ENCODE results near the gene AICDA.
"Not testable (repeated sequence)": the region's sequence is repeated elsewhere in the genome, so short reads cannot be mapped to it uniquely, and the experiment has no call there.

The AICDA gene

DNA sequence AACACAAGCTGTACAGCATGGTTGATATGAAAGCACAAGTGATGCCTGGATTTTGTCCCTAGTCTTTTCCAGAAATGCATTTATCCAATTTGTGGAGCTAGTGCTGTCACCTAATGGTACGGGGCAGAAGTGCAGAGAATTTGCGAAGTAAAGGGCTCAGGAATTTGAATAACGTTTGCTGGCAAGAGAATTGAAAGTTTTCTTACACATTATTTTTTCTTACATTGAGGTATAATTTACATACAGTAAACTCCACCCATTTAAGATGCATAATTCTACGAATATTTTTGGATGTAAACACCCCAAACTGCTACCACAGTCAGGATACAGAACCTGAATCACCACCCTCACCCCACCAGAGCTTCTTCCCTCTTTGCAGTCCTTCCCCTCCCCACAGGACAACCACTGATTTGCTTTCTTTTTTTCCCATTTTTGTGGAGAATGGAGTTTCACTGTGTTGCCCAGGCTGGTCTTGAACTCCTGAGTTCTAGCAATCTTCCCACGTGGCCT is 3.5 kb downstream of the AICDA start:
- peak; percentile 12 for DNase-seq

DNA sequence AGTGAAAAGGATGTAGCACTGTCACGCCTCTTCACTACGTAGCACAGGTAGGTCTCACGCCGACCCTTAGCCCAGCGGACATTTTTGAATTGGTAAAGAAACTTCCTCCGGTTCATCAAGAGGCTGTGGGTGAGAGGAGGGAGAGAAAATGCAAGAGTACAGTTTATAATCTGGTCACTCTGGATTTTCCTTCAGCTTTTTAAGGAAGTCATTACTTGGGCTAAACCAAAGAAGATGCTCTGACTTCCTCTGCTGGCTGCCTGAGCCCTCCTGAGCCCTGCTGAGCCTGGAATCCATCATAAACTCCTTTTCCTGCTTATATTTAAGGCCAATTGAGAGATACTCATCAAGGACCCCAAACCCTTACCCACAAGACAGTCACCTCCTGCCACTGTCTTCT is 5.8 kb downstream of the AICDA start:
- no peak for DNase-seq

DNA sequence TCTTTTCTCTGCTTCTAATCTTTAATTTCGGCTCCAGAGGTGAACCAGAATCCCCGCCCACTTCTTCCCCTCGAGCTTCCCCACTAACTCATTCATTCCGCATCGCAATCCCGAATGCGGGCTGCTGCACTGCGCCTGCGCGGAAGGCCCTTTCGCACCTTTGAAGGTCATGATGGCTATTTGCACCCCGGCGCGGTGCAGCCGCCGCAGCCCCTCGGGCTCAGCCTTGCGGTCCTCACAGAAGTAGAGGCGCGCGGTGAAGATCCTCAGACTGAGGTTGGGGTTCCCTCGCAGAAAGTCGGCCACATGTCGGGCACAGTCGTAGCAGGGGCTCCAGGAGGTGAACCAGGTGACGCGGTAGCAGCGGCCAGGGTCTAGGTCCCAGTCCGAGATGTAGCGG is 7.6 kb downstream of the AICDA start:
- no peak for DNase-seq

DNA sequence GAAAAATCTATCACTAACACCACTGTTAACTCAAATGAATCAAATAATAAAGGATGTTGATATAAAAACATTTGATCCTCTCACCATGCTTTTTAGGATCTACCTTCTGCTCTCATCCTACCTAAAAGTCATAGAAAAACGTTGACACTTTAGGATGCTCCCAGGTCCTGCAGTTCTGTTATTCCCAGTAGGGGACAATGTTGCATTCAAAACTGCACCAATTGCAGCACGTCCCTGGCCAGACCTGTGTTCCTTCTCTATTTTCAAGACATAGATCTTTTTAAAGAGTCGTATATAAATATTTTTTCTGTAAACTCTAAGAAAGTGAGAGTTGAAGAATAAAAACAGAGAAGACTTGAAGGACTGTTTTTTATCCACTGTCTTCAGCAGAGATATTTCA is 8.8 kb downstream of the AICDA start:
- no peak for DNase-seq

DNA sequence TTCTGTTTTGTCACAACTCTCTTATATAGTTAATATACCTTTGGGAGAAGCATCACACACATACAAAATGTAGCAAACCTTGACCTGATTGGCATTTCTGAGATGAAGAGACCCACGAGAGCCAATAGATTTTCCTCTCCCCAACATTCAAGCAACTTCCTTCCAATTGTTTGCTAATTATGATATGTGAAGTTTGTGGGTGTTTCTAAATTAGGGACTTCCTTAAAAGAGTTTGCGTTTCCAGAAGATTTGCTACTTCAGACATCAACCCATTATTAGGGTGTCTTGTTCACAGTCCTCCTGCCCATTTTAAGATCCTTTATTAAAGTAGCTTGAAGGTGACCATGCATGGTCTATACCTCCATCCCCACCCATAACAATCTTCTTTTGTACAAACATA is 9.4 kb downstream of the AICDA start:
- DNase-seq, result no peak

DNA sequence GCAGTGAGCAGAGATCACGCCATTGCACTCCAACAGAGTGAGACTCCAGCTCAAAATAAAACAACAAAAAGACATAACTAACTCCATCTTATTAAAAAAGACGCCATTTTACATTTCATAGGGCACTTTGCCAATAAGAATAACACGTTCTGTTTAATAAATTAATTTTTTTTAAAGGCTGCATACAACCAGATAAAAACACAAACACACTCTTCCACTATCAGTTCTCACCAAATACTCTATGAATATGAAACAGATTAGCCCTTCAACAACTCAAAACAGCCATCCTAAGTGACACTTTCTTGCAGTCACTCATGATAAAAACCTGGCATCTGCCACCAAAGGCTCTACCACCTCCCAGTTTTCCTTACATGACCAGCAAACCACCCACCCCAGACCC is 16.1 kb downstream of the AICDA start:
- DNase-seq, result no peak

DNA sequence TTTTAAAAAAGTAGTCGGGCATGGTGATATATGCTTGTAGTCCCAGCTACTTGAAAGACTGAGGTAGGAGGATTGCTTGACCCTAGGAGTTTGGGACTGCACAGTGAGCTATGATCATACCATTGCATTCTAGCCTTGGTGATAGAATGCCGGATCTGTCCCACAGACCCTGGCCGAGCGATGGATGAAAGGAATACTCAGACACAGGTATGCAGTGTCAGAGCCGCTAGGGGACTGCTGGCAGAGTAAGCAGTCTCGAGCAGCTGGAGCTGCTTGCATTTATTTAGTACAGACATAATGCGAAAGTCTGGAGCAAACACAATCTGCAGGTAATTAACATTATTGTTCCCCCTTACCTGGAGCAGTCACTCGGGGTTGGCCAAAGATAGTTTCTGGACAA is 18.6 kb downstream of the AICDA start:
- no peak for DNase-seq

DNA sequence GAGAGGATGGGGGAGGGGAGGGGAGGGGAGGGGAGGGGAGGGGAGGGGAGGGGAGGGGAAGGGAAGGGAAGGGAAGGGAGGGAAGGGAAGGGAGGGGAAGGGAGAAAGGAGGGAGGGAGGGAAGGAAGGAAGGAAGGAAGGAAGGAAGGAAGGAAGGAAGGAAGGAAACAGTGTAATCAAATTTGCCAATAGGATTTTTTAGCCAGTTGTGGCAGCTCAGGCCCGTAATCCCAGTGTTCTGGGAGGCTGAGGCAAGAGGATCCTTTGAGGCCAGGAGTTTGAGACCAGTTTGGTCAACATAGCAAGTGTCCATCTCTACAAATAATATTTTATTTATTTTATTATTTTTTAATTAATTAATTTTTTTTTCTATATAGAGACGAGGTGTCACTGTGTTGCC is 19.4 kb downstream of the AICDA start:
- DNase-seq, result no peak

DNA sequence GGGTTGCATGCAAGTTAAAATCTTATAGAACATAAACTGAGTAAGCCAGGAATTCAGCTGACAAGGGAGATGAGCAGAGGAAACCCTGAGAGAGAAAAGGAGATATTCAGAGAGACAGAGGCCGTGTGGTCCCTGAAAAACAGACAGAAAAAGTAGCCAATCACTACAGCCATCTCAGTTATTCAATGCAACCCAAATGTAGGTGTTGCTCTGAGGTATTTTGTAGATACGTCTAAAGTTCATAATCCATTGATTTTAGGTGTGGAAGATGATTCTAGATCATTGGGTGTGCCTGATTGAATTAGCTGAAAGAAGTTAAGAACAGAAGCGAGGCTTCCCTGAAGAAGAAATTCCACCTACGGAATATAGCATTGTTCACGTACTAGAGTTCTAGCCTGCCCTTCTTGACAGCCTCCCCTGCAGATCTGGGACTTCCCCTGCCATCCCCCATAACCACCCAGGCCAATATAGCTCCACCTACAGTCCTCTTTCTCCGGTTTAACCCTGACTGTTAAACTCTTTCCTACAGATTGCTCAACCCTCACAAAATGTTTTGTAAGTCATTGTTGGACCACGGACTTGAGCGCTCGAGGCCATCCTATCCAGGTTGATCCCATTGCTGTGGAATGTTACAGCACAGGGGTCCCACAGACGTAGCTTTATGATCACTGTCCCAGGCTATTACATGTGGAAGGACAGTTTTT is 21.7 kb downstream of the AICDA start:
- no peak for DNase-seq

DNA sequence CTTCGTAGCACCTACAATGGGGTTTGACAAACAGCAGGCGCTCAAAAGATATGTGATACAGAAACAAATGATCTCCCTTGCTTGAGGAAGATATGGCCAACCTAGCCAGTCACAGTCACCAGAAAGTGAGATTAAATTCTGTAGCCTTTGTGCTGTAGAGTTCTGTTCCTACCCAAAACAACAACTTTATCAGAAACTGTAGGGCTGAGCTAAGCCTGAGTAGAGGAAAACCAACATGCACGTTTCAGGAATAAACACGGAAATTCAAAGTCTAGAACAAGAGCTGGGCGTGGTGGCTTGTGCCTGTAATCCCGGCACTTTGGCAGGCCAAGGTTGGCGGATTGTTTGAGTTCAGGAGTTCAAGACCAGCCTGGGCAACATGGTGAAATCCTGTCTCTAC is 23.0 kb downstream of the AICDA start:
- no peak for DNase-seq

DNA sequence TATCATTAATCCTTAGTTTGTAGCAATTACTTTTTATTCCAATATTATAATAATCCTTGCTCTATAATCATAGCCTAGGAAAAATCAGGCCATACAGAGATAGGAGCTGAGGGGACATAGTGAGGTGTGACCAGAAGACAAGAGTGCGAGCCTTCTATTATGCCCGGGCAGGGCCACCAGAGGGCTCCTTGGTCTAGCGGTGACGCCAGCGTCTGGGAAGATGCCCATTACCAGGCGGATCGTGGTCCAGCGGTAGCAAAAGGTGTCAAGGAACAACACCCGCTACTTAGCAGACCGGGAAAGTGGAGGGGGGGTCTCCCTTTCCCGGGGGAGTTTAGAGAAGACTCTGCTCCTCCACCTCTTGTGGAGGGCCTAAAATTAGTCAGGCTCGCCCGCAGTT is 28.2 kb downstream of the AICDA start:
- DNase-seq, result not testable (repeated sequence)

DNA sequence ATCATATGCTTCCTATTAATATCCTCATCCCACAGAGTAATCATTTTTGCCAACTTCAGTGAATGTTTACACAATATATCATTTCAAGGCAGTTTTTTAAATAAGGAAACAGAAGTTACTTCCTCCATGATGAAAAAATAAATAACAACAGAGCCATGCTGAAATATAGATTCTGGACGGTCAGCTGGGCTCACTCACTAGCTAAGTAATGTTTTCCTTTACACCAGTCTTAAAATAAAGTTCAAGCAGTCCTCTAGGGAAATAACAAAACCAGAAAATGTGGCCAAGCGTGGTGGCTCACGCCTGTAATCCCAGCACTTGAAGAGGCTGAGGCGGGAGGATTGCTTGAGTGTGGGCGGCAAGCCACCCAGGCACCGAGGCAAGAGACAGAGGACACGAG is 28.7 kb downstream of the AICDA start:
- no peak for DNase-seq

DNA sequence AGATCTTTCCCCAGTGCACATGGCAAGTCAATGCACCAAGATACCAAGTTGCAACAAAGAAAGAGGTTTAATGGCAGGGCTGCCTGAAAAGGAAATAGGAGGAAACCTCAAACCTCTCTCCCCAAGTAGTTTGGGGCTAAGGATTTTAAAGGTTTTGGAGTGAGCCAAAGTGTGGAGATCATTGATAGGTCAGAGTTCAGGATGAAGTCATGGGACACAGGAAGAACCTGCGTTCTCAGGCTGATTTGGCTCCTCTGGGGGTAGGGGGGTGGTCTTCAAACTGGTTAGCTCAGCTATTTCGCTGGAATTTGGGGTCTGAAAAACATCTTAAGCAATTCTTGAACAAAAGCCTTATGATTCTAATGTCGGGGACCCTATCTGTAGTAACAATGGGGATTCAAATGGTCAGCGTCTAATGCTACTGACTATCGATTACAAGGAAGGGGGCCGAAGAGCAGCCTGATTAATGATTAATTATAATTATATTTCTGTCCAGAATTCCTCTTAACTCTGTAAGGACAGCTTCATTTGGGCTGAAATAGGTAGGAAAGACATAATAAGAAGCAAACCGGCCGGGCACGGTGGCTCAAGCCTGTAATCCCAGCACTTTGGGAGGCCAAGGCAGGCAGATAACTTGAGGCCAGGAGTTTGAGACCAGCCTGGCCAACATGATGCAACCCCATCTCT is 31.4 kb downstream of the AICDA start:
- no peak for DNase-seq

DNA sequence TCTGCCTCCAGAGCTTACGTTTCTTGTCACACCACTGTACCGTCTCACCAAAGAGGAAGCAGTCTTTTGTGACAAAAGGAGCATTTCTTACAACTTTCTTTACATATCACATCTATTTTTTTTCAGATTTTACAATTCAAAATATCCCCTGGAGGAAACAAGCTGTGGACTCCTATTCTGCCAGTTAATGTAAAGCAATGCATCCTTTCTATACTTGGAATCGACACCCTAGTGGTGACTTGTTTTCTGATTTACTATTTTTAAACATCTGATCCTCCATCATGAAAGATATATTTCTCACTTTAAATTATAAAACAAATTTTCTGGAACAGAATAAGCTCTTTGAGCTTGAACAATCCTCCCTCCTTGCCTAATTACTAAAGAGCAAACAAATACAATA is 34.8 kb downstream of the AICDA start:
- no peak for DNase-seq

DNA sequence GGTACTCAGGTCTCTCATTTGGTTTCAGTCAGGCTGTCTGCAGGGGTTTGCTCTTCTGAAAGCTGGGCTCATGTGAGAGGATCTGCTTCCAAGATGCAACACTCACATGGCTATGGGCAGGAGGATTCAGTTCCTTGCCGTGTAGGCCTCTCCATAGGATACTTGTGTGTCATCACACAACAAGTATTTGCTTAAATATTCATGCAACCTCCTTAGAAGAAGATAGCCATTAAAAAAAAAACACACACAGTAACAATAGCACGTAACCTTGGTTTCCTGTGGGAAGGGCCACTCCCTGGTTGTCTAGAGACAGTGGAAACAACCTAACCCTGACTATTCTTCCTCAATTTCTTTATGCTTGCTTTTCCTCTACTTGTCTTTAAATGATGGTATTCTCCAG is 40.2 kb downstream of the AICDA start:
- DNase-seq, result no peak

DNA sequence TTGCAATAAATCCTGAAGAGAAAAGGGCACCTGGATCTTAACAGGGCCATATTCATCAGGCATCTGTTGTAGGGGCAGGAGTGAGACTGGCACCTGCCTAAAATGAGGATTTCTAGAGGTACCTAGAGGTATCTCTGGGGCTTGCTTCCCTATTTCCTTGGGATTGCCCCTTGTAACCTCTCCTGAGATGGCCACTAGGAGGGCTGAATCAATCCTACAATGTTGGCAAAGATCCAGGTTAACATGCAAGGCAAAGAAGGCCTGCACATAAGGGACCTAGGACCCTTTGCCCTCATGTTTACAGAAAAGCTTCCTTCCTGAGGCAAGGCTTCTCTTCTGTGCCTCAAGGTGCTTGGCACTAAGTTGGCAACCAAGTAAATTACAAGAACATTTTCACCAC is 46.1 kb downstream of the AICDA start:
- no peak for DNase-seq

DNA sequence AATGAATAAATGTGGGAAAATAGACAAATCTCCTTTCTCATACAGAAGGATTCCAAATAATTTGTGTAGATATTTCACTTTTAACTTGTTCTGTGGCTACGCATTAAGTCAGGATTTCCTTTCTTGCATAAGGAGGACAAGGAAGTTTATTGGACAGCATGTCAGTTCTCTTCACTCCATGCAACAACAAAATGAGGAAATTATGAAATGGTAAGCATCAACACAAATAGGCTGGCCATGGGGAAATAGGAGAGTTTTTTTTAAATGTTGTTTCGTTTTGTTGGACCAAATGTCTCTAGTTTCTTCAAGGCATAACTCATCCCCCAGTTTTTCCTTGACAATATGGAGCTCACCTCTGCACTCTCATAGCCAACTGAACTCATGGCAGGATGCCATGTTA is 46.6 kb downstream of the AICDA start:
- not testable (repeated sequence) for DNase-seq

DNA sequence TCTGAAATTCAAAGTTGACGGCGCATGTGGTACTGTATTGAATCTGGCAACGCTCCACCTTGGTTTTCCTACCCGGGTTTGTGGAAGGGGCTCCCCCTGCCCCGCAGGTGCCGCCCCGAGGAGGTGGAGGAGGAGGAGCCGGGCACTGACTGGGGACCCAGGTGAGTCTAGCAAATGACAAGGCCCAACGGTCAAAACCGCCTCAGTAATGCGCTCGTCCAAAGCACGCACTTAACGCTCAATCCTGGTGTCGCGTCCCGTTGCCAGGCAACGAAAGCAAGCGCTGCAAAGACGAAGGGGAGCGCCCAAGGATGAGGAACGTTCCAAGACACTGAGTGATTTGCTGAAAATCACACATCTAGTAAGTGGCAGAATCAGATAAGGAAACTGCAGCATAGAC is 48.0 kb downstream of the AICDA start:
- no peak for DNase-seq

DNA sequence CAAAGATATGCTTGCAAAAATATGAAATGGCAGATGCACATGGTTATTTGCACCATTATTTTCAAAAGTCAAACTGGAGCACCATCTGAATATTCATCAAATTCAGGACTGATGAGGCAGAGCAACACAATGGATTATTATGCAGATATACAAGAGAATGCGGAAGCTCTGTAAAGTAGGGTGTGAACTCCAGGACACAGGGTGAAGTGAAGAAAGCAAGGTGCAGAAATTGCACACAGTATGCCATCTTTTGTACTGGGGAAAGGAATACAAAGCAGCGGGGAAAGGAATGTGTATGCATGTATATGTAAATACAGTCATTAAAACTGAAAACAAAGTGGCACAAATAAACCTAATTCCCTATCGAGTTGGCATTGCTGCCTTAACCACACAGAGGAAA is 49.3 kb downstream of the AICDA start:
- DNase-seq, result no peak

DNA sequence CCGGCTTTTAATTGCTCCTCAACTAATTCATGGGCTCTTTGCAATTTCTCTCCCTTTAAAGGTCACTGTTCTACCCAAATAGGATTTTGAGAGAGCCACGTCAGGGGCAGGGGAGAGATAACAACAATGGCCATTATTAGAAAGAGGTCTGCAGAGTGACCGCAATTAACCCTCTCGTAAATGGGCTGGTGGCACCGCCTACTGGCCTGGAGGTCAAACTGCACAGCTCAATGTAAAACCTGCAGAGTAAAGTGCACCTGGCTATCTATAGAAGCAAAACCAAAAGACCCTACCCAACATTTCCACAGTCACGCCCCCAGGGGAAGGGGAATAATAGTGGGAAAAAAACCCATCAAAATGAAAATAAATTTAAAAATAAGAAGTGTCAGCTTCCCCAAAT is 50.3 kb downstream of the AICDA start:
- no peak for DNase-seq

DNA sequence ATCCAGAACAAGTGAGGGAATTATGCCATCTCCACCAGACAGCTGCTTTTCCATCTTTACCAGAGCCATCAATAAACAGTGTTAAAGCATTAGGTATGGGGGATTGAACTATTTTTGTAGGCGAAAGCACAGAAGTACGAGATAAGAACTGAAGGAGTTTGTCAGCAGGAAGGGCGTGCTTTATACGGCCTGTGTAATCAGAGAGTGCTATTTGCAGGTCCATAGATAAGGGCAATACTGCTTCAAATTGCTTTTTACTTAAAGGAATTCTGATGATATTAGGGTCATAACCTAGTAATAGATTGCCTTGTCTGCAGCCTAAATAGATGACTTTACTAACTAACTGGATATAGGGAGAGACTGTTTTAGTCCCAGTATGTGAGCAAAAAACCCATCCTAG is 51.6 kb downstream of the AICDA start:
- no peak for DNase-seq

DNA sequence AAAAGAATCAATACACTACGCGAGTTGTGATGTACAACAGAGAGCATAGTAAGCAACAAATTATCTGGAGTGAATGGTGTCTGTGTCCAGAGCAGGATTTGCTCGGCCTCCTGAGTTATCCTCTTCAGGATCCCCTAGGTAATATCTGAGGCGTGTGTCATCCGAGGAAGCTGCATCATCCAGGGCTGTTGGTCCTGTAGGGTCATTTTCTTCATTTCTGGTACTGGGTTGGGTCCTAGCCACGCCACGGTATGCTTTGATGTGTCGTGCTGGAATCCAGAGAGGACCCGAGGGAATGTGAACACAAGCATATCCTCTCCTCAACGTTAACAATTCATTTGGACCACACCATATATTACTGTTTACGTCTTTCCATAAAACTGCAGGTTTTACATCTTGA is 53.0 kb downstream of the AICDA start:
- no peak for DNase-seq

DNA sequence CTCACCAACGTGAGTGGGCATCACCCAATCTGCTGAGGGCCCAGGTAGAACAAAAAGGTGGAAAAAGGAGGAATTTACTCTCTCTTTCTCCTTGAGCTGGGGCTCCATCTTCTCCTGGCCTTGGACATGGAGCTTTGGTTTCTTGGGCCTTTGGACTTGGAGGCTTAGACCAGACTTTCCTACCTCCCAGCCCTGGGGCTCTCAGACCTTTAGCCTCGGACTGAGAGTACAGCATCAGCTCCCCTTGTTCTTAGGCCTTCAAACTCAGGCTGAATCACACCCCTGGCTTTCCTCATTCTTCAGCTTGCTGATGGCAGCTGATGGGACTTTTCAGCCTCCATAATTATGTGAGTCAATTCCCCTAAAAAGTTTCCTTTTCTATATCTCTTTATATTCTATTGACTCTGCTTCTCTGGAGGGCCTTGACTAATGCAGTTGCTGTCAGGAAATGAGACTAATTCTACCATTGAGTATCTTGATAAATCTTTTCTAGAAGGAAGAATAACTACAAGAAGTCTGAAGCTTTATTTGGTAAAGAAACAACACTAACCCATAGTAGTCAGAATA is 56.0 kb downstream of the AICDA start:
- no peak for DNase-seq

DNA sequence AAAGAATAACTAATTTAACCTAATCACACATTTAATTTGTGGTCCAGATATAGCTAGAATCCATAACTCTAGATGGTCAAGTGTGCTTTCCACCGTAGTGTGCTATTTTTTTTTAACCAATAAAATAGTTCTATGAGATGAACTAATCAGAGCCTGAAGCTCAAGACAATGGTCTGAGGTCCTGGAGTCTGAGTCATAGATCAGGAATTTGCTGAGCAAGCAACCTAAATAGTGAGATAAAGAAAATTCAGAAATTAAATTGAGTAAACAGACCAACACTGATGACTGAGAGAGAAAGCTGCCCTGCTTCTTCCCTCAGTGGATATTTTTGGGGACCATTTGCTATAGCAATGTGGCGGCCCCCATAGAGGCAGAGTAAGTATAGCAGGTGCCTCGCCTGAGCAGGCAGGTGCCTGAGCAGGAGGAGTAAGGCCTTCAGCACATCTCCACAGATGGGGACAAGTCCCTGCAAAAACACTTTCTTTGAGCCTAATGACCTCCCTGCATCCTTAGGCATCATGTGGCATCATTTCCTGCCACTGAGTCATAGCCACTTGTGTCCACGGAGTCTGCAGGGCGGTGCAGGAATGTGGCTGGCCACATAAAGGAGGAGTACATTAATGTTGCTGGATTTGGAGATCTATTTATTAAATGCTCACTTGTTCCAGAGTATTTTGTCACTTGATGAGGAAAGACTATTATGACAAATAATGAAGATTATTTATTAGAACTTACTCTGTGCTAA is 58.0 kb downstream of the AICDA start:
- no peak for DNase-seq
